Neural progenitor cell (in vitro differentiated cells): ENCODE results near the gene SCUBE2. TPM values are rescaled to one million over a fixed set of nuclear protein-coding genes. Genes with fewer than 3 reads are reported as not detected.
A peak's percentile ranks its signal among the peaks of the same experiment; 100 is the strongest.

Experiments
- DNase-seq: peaks from one replicate; pipeline ENCODE4 v3.0.0-alpha.2; 2016; ENCODE audit warnings: low spot score
- H2AFZ ChIP-seq: fragments of 200-600 bp; sonication (generic); replicated peaks from 2 replicates; pipeline ENCODE4 v1.6.1; 2016; ENCODE audit warnings: antibody characterized with exemption
- H3F3A ChIP-seq: fragments of 200-600 bp; sonication (generic); 2 replicates; pipeline ENCODE4 v1.6.1; 2016; ENCODE audit warnings: antibody characterized with exemption, low read depth
- H3K27ac ChIP-seq: fragments of 200-600 bp; sonication (generic); 2 replicates; pipeline ENCODE4 v1.5.1; 2016; ENCODE audit warnings: mild to moderate bottlenecking
- H3K27me3 ChIP-seq: fragments of 200-600 bp; sonication (generic); 2 replicates; pipeline ENCODE4 v1.6.1; 2016; ENCODE audit warnings: mild to moderate bottlenecking, moderate library complexity
- H3K36me3 ChIP-seq: fragments of 200-600 bp; sonication (generic); 2 replicates; pipeline ENCODE4 v1.5.1; 2016
- H3K4me1 ChIP-seq: fragments of 200-600 bp; sonication (generic); 2 replicates; pipeline ENCODE4 v1.6.1; 2016; ENCODE audit warnings: mixed run types
- H3K4me2 ChIP-seq: fragments of 200-600 bp; sonication (generic); 2 replicates; pipeline ENCODE4 v1.6.1; 2016
- H3K4me3 ChIP-seq: fragments of 200-600 bp; sonication (generic); 2 replicates; pipeline ENCODE4 v1.5.1; 2016
- H3K79me2 ChIP-seq: fragments of 200-600 bp; sonication (generic); 2 replicates; pipeline ENCODE4 v1.6.1; 2016; ENCODE audit warnings: low read depth
- H3K9ac ChIP-seq: fragments of 200-600 bp; sonication (generic); 2 replicates; pipeline ENCODE4 v1.6.1; 2016
- H3K9me3 ChIP-seq: fragments of 200-600 bp; sonication (generic); 2 replicates; pipeline ENCODE4 v1.5.1; 2016; ENCODE audit warnings: low read depth
- H4K20me1 ChIP-seq: fragments of 200-600 bp; sonication (generic); 2 replicates; pipeline ENCODE4 v1.6.1; 2016; ENCODE audit warnings: low read depth
- H3K27ac Mint-ChIP-seq: 3 replicates; pipeline ENCODE4 v1.8.0; 2021; ENCODE audit warnings: mixed read lengths
- H3K27me3 Mint-ChIP-seq: 2 replicates; pipeline ENCODE4 v1.8.0; 2022; ENCODE audit warnings: low read depth, mild to moderate bottlenecking, inconsistent platforms, moderate library complexity, mixed read lengths; ENCODE audit not compliant: insufficient read depth
- H3K36me3 Mint-ChIP-seq: 3 replicates; pipeline ENCODE4 v1.8.0; 2021; ENCODE audit warnings: mixed read lengths
- H3K4me1 Mint-ChIP-seq: 3 replicates; pipeline ENCODE4 v1.8.0; 2021; ENCODE audit warnings: mixed read lengths
- H3K4me3 Mint-ChIP-seq: 3 replicates; pipeline ENCODE4 v1.8.0; 2021; ENCODE audit warnings: mild to moderate bottlenecking, moderate library complexity, mixed read lengths
- H3K9me3 Mint-ChIP-seq: 3 replicates; pipeline ENCODE4 v1.8.0; 2020; ENCODE audit warnings: mixed read lengths
- EZH2 ChIP-seq: fragments of 200-600 bp; sonication (generic); IDR thresholded peaks from 2 replicates; pipeline ENCODE4 v1.6.1; 2017; ENCODE audit warnings: antibody characterized with exemption, mild to moderate bottlenecking, moderate library complexity
- EZH2phosphoT487 ChIP-seq: fragments of 200-600 bp; sonication (generic); IDR thresholded peaks from 2 replicates; pipeline ENCODE4 v1.6.1; 2017; ENCODE audit warnings: antibody characterized with exemption
- total RNA-seq: library from RNA; depleted of rRNA; stranded (reverse); fragments of >200 nt; gene quantifications from 2 replicates; pipeline ENCODE4 v1.2.3, GENCODE V29; 2015; ENCODE audit warnings: low replicate concordance
- TF ChIP-seq, protein P1 (sequence below): fragments of 200-600 bp; sonication (generic); IDR thresholded peaks from 2 replicates; pipeline ENCODE4 v1.5.1; 2017; ENCODE audit warnings: antibody characterized with exemption, mild to moderate bottlenecking

SCUBE2 gene
- total RNA-seq, 1 donor from 2014 or later = 42.1 TPM

DNA sequence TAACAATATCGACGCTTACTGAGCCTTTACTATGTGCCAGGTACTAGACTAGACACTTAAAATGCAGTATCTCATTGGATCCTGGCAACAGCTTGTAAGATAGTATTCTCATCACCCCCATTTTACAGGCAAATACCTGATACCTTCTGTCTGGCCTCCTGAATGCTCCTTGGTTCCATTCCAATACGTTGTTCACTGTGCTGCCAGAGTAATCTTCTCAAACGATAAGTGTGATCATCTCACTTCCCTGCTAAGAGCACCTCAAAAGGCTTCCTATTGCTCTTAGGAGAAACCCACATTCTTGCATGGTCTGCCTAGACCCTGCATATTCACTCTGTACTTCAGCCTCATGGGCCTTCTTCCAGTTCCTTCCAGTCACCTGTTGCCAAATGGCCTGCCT is 86.3 kb downstream of the SCUBE2 start:
- Histone ChIP-seq H3K27me3 (peaks cover 81% of the 10 kb centered on the region), H2AFZ (no peak overlapping the region), H3K36me3 (no peaks in the 10 kb centered on the region), H3K4me2 (peak overlapping the region; percentile 85), H3K4me3 (peak overlapping the region; percentile 51), H3K27ac (no peak overlapping the region), H3K79me2 (no peaks in the 10 kb centered on the region), H3F3A (peaks cover 24% of the 10 kb centered on the region), H3K9ac (no peak overlapping the region), H3K4me1 (peaks cover 27% of the 10 kb centered on the region), H3K9me3 (no peaks in the 10 kb centered on the region), H4K20me1 (peaks cover 8% of the 10 kb centered on the region)
- peaks cover 30% of the 10 kb centered on the region for H3K27me3 Mint-ChIP-seq
- H3K4me3 Mint-ChIP-seq = peak overlapping the region; percentile 80
- H3K27ac Mint-ChIP-seq = no peak overlapping the region
- peaks cover 2% of the 10 kb centered on the region for H3K36me3 Mint-ChIP-seq
- DNase-seq = no peak
- H3K9me3 Mint-ChIP-seq = peaks cover 3% of the 10 kb centered on the region
- TF ChIP-seq, protein P1, sequence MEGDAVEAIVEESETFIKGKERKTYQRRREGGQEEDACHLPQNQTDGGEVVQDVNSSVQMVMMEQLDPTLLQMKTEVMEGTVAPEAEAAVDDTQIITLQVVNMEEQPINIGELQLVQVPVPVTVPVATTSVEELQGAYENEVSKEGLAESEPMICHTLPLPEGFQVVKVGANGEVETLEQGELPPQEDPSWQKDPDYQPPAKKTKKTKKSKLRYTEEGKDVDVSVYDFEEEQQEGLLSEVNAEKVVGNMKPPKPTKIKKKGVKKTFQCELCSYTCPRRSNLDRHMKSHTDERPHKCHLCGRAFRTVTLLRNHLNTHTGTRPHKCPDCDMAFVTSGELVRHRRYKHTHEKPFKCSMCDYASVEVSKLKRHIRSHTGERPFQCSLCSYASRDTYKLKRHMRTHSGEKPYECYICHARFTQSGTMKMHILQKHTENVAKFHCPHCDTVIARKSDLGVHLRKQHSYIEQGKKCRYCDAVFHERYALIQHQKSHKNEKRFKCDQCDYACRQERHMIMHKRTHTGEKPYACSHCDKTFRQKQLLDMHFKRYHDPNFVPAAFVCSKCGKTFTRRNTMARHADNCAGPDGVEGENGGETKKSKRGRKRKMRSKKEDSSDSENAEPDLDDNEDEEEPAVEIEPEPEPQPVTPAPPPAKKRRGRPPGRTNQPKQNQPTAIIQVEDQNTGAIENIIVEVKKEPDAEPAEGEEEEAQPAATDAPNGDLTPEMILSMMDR = no peak
- no peak for TF ChIP-seq EZH2phosphoT487
- no peak for TF ChIP-seq EZH2
- peaks cover 24% of the 10 kb centered on the region for H3K4me1 Mint-ChIP-seq

DNA sequence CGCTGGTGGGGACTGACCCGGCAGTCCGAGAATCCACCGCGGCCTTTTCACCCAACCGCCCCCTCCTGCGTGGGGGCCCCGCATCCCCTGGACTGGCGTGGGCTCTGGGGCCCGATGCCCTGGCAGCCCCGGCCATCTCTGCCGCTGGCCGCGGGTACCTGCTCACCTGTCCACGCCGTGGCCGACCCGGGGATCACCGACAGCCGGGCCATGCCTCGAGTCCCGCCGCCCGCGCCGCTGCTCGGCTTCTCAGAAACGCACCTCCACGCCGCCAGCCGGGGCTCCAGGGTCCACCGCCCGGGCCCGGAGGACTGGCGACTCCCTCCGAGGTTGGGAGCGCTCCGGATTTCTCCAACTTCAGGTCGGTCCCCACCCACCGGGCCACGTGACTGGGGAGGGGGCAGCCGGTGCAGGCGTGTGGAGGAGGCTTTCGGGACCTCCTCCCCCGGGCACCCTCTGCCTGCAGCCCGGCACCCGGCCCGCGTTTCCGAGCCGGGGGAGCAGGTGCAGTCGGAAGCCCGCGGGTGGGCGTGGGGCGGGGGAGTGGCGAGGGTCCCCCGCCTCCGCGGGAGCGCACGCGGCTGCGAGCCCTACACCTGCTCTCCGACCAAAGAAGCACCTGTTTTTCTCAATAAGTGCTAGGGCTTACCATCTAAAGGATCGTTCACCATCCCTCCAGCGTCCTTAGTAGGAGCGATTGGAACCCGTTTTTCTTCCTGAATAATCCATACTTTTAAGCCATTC is 87.0 kb downstream of the SCUBE2 start:
- H3K27me3 ChIP-seq = peaks cover 84% of the 10 kb centered on the region
- peak overlapping the region; percentile 85 for H3K4me2 ChIP-seq
- H3F3A ChIP-seq = peaks cover 24% of the 10 kb centered on the region
- H3K79me2 ChIP-seq = no peaks in the 10 kb centered on the region
- H3K9me3 ChIP-seq = no peaks in the 10 kb centered on the region
- H3K4me1 Mint-ChIP-seq = peaks cover 24% of the 10 kb centered on the region
- H3K4me3 ChIP-seq = peak overlapping the region; percentile 51
- H3K27me3 Mint-ChIP-seq = peaks cover 30% of the 10 kb centered on the region
- H4K20me1 ChIP-seq = peaks cover 8% of the 10 kb centered on the region
- H3K4me1 ChIP-seq = peaks cover 27% of the 10 kb centered on the region
- H3K36me3 ChIP-seq = no peaks in the 10 kb centered on the region
- peak overlapping the region; percentile 80 for H3K4me3 Mint-ChIP-seq
- H3K36me3 Mint-ChIP-seq = peaks cover 2% of the 10 kb centered on the region
- TF ChIP-seq, protein P1 = no peak
- peak; percentile 29 for TF ChIP-seq EZH2phosphoT487
- peak; percentile 70 for TF ChIP-seq EZH2
- no peaks in the 10 kb centered on the region for H3K9me3 Mint-ChIP-seq
- H2AFZ ChIP-seq = peak overlapping the region; percentile 53
- H3K27ac ChIP-seq = no peak overlapping the region
- peak; percentile 74 for DNase-seq
- no peak overlapping the region for H3K27ac Mint-ChIP-seq
- H3K9ac ChIP-seq = no peak overlapping the region

DNA sequence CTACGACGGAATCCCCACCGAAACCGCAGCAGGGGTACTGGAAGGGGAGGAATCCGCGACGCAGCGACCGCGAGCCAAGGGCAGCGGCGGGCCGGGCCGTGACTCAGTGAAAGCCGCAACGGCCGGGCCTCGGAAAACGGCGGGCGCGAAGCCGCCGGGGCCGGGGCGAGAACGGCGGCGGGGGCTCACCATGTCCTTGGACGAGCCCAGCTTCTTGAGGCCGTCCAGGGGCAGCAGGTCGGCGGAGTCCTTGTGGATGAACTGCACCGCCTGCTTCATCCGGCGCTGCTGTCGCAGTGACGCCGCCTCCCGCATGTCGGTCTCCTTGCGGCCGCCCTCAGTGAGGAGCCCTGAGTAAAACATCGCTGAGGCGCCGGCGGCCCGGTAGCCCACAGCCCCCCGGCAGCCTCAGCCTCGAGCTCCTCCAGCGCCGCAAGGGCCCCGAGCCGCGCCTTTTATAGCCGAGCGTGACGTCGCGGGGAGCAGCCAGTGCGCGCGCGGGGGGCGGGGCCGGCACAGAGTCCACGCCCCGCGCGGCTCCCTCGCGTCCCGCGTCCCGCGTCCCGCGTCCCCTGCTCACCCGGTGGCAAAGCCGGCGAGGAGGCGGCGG is 87.7 kb downstream of the SCUBE2 start, which contains the start of gene NRIP3:
NRIP3 (minus strand) TSS at position 429 of the 610 bp plus-strand sequence; CDS start at position 363, 66 bp downstream.
- H3K36me3 ChIP-seq = no peaks in the 10 kb centered on the region
- peak; percentile 71 for TF ChIP-seq EZH2
- TF ChIP-seq, protein P1 = no peak
- DNase-seq = peak; percentile 83
- H3K79me2 ChIP-seq = no peaks in the 10 kb centered on the region
- H3K4me2 ChIP-seq = peak within 1 kb of the TSS; percentile 85
- H3K27ac Mint-ChIP-seq = no peak within 1 kb of the TSS
- no peaks in the 10 kb centered on the region for H3K9me3 ChIP-seq
- H3K27me3 Mint-ChIP-seq = peaks cover 30% of the 10 kb centered on the region
- peaks cover 2% of the 10 kb centered on the region for H3K36me3 Mint-ChIP-seq
- H3K9me3 Mint-ChIP-seq = no peaks in the 10 kb centered on the region
- H3K27me3 ChIP-seq = peaks cover 84% of the 10 kb centered on the region
- peaks cover 27% of the 10 kb centered on the region for H3K4me1 ChIP-seq
- H3K4me3 ChIP-seq = peak within 1 kb of the TSS; percentile 51
- no peak within 1 kb of the TSS for H3K27ac ChIP-seq
- H4K20me1 ChIP-seq = peaks cover 8% of the 10 kb centered on the region
- peak within 1 kb of the TSS; percentile 85 for H3K4me3 Mint-ChIP-seq
- H3K9ac ChIP-seq = no peak within 1 kb of the TSS
- H3F3A ChIP-seq = peaks cover 24% of the 10 kb centered on the region
- H2AFZ ChIP-seq = peak within 1 kb of the TSS; percentile 53
- H3K4me1 Mint-ChIP-seq = peaks cover 24% of the 10 kb centered on the region
